ENCODE data around the gene PFN1.

- TF ChIP-seq CTCF (IDR thresholded peaks at IDR 0.05) (no peak), POLR2A (IDR thresholded peaks at IDR 0.05) (no peak)
These were observed 6.8 kb upstream of the PFN1 start for GRCh38 chr17:4955091-4955490.
